Stromal cell of bone marrow (primary cell): ENCODE data around the gene CDH22.

ENCODE experiments used
- DNase-seq: peaks from one replicate; pipeline ENCODE4 v3.0.0-alpha.2; 2012; ENCODE audit warnings: low read depth

CDH22 gene, protein sequence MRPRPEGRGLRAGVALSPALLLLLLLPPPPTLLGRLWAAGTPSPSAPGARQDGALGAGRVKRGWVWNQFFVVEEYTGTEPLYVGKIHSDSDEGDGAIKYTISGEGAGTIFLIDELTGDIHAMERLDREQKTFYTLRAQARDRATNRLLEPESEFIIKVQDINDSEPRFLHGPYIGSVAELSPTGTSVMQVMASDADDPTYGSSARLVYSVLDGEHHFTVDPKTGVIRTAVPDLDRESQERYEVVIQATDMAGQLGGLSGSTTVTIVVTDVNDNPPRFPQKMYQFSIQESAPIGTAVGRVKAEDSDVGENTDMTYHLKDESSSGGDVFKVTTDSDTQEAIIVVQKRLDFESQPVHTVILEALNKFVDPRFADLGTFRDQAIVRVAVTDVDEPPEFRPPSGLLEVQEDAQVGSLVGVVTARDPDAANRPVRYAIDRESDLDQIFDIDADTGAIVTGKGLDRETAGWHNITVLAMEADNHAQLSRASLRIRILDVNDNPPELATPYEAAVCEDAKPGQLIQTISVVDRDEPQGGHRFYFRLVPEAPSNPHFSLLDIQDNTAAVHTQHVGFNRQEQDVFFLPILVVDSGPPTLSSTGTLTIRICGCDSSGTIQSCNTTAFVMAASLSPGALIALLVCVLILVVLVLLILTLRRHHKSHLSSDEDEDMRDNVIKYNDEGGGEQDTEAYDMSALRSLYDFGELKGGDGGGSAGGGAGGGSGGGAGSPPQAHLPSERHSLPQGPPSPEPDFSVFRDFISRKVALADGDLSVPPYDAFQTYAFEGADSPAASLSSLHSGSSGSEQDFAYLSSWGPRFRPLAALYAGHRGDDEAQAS

DNA sequence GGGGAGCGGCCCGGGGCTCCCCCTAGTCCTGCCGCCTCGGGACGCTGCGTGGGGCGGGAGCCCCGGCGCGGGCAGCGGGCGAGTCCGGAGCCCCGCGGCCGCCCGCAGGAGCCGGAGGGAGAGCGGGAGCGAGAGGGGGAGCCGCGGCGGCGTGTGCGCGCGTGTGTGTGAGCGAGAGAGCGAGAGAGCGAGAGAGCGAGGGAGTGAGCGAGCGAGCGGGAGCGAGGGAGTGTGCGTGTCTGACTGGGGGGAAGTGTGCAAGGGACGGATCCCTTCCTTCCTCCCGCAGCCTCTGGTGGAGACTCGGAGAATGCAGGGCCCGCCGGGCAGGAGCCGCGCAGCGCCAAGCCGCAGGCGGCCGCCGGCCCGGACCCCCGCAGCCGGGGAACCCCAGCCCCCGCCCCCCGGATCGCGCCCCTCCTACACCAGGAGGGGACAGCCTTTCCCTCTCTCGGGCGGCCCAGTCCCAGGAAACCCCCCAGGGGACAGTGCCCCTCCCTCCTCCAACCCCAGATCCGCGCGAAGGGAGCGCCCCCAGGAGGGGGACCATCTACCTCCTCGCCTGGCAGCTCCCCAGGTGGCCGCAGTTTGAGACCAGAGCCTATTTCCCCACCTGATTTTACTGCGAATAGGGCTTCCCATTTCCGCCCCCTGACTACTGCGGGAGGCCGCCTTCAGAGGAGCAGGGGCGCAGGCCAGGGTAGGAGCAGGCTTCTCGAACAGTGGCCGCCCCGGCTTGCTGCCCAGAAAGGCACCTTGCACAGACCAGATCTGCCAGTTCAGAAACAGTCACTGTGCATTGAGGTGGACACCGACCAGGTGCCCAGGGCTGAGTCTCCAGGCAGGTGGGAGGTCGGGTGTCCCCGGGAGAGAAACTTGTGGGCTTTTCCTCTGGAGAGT lies at the start of gene CDH22:
TSS of gene CDH22 (minus strand) at position 241 of the 900 bp plus-strand sequence. CDS start 57,204 bp downstream, outside the sequence.
- DNase-seq = no peak

DNA sequence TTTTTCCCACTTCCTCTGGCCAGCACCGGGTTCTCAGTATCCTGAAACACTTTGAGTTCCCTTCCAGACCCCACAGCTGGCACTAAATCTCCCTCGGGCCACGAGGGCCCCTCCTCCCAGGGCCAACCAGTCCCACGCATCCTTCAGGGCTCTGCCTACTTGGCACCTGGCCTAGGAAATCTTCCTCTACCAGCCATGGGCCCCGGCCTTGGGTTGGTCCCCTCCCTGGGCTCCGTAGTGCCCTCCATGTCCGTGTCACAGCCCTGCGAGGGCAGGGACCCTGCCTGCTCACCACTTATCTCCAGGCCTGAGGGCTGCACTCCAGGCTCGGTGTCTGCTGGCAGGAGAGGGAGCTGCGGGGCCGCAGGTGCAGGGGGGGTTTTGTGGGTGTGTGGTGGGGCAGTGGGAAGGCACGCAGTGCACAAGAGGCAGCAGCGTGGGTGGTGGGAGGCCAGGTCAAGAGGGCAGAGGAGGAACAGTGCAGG lies 48.8 kb upstream of the CDH22 start:
- DNase-seq = no peak

DNA sequence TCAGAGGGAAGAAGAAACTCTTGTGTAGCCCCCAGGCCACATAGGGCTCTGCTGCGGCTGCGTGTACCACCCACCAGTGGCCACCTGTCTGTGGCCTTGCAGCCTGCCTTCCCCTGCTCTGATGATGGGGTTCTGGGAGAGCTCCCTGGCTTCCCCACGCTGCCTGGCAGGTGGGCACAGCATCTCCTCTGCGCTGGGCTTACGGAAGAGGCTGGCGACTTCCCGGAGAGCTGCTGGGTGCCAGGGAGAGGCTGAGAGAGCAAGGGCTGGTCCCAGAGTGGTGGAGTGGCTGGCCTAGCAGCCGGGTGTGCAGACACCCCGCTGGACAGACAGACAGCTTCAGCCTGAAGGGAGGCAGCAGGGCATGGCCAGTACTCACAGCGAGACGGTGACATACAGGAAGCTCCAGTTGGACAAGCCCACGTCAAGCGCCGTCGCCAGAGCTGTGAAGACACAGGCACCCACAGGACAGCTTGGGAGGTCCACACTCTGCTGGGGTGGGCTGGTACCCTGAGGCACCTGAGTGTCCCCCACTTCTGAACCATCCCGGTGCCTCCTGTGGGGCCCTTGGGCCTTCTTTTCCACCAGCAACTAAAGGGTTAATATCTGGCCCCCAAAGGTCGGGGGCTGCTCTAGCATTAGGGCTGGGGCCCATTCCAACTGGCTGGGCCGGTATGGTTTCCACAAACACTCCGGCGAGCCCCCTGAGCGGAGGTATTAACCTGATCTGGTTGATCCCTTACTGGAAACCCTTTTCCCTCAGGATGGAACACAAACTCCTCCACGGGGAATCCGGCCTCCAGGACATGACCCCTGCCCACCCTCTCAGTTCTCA lies 48.1 kb upstream of the CDH22 start:
- DNase-seq = no peak

DNA sequence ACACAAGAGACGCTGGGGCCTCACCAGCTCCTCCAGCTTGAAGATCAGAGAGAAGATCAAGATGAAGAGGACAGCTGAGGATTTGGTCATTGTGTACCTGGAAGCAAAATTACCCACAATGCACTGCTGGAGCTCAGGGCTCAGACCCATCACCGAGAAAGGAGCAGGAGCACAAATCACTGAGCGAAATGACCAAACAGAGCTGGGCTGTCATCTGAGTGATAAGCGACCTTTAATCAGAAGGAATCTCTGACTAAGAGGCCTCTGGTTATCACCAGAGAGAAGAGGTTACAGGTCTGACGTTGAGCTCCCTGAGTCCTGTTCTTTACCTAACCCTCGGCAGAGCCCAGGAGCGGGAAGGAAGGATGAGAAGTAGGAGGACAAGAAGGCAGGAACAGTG lies 47.5 kb upstream of the CDH22 start:
- no peak for DNase-seq

DNA sequence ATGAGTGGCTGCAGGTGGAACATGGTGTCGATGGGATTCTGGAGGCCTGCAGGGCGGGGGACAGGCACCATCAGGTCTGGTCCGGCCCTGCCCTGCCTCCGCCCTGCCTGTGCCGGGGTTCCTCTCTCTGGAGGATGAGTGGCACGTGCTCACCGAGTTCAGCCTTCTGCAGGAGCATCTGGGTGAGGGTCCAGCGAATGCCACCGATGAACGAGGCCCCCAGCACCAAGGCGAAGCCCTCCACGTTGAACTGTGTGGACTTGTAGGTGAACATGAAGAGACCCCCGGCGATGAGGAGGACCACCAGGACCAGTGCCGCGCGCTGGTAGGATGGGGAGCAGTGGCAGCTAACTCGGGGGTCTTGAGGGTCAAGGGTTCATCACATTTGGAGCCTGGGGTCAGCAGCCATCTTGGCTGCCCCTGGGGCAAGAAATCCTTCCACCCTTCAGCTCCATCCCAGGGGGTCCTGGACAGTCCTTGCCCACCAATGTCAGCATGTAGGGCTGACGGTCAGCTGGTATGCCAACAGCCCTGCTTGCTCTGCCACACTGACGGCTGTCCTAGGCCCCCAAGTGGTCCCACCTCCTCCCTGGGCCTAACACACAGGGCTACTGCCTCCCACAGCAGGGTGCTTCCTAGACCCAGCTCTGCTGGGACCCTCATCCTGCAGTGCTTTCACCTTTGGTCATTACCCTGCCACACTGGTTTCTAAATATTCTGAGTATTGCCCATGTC lies 46.8 kb upstream of the CDH22 start:
- no peak for DNase-seq

DNA sequence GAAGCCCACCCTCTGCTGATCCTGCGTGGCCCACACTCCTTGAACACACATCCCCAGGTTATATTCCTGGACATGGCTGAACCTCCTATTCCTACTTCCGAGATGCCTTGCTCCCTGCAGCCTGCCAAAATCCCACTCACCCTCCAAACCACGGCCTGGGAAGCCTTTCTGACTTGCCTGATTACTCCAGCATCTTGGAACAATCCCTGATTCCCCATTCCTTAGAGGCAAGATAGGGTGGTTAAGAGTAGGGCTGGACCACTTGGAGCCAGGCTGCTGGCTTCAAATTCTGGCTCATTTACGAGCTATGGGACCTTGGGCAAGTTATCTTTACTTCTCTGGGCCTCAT lies 45.9 kb upstream of the CDH22 start:
- no peak for DNase-seq

DNA sequence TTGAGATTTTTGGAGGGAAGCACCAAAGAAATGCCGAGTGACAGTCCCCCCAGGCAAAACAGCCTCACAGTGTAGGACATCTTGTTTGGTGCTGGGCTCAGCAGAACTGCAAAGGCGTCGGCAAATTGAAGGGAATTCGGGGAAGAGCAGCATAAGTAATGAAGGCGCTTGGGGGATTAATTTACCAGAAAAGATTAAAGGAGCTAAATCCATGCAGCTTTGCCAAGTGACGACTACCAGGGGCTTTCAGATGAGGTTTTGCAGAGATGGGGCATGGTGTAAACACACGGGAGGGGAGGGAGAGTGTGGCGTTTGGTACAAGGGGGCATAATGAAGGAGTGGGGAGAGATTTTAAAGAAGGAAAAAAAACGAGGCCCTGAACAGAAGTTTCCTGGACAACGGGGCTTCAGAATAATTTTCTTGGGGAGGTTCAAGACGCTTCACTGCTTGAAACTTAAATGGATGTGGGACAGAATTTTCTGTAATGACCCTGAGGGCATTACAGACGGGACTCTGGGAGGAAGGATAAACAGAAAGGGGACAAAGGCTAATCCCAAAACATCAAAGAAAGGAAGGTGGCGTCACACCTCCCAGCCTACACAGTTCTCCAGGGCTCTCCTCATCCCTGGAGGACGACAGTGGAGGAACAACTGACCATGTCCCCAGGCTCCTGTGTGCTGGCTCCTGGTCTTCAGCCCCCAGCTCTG lies 45.4 kb upstream of the CDH22 start:
- no peak for DNase-seq

DNA sequence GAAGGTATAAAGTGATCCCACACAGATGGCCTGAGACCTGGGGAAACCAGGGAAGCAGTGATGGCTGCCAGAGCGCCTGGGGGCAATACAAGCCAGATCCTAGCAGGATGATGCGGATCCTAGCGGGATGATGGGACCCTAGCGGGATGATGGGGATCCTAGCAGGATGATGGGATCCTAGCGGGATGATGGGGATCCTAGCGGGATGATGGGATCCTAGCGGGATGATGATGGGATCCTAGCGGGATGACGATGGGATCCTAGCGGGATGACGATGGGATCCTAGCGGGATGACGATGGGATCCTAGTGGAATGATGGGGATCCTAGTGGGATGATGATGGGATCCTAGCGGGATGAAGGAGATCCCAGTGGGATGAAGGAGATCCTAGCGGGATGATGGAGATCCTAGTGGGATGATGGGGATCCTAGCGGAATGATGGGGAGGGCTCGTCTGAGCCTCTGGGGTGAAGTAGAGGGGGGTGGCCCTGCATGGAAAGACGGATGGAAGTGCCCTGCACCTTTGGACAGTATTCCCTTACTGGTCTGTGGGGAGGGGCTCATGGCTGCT lies 44.2 kb upstream of the CDH22 start:
- no peak for DNase-seq

DNA sequence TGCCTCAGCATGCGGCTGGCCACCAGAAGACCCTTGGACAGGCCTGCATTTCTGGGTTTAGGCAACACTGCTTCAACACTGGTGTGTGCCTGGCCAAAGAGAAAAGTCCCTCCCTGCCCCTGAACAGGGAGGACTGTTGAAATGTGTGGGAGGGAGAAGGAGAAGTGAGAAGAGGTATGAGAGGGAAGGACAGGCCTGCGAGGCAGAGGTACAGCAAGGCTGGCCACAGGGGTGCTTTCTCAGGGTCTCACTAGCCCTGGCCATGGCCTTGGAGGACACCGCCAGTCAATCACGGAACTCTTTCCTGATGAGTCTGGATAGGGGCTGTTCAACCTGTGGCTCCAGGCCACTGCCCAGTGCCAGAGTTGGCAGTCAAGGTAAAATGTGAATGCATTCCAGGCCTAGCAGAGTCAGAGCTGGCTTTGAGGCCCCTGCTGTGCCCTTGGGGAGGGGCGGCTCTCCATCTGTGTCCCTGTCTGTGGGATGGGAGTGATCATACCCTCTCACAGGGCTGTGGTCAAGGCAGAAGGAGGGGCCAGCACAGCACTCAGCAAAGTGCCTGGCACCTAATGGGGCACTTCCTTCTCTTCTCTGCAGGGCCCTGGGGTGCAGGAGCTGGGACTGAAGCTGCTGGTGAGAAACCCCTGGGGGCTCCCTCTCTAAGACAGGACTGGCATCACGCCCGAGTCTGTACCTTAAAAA lies 43.2 kb upstream of the CDH22 start:
- no peak for DNase-seq

DNA sequence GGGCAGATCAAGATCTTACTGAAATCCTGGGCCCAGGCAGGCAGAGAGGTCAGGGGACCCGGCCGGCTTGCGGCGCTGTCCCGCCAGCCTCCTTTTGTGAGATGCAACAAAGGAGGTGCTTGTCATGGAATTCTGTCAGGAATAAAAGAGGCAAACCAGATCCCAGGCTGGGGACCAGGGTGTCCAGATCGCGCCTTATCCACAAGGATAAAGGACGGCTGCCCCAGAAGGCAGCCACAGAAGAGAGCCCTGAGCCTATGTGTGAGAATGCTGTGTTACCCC lies 42.6 kb upstream of the CDH22 start:
- DNase-seq = no peak

DNA sequence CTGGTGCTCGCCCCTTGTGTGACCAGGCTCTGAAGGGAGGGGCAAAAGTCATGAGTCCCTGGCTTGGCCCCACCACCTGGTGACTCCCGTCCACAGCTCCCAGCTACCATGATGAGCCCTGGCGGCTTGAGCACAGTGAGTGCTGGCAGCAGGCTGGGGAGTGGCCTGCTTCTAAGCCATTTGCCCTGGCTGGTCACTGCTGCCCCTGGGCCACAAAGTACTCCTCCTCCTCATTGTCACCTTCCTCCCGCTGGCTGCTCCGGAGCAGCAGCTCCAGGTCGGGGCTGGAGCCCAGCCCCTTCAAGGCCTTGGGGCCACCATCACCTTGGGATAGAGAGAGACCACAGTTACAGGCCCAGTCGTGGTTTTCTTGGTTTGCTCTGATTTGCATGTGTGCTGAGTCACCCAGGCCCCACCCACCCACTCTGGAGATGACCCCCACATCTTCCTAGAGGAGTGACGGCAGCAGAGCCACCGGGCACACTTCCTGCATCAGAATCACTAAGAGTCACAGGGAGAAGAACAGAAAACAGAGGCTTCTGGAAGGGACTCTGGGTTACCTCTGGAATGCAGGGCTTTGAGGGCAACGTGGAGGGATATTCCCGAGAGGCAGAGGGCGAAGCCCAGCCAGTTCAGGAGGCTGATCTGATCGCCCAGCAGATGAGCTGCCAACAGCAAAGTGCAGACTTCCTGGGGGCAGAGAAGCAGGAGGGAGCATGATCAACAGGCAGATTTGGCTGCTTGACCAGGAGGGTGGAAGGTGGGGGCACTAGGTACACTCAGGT lies 42.1 kb upstream of the CDH22 start:
- peak; percentile 76 for DNase-seq

DNA sequence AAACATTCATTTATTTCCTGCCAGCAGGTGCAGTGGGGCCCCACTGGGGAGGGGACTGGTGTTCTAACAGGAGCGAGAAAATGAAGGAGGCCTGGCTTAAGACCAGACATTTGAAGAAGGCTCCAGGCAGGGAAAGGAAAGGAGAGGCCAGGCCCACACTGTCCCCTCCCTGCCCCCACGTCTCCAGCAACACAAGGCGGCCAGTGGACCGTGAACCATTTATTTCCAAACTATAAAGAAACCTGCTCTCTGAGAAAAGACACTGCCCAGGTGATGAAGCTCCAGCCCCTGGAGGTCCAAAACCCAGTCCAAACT lies 41.4 kb upstream of the CDH22 start:
- DNase-seq = no peak

DNA sequence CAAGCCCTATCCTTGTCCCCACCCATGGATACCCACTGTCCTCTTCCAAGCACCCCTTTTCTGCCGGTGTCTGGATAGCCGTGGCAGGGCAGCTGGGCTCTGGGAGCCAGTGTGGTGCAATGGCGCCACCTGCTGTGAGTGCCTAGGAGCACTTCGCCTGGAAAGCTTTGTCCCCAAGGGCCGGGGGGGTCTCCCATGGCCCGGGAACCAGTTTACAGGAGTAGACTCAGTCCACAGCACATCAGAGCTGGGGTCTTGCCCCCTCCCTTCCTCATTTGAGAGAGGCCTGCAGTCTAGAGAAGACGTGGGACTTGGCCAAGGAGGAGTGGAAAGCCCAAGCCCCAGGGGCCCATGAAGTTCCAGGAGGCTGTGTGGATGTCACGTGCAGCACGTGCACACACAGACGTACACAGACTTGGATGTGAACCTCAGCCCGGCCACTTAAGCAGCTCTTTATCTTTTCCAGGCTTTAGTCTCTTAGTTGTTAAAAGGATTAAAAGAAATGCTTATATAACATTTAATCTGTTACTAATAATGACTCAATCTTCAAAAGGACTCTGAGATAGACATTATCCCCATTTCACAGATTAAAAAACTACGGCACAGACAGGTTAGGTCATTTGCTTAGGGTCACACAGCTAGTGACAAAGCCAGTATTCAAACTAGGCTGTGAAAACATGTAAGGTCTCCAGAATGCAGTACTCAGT lies 40.9 kb upstream of the CDH22 start:
- DNase-seq = no peak

DNA sequence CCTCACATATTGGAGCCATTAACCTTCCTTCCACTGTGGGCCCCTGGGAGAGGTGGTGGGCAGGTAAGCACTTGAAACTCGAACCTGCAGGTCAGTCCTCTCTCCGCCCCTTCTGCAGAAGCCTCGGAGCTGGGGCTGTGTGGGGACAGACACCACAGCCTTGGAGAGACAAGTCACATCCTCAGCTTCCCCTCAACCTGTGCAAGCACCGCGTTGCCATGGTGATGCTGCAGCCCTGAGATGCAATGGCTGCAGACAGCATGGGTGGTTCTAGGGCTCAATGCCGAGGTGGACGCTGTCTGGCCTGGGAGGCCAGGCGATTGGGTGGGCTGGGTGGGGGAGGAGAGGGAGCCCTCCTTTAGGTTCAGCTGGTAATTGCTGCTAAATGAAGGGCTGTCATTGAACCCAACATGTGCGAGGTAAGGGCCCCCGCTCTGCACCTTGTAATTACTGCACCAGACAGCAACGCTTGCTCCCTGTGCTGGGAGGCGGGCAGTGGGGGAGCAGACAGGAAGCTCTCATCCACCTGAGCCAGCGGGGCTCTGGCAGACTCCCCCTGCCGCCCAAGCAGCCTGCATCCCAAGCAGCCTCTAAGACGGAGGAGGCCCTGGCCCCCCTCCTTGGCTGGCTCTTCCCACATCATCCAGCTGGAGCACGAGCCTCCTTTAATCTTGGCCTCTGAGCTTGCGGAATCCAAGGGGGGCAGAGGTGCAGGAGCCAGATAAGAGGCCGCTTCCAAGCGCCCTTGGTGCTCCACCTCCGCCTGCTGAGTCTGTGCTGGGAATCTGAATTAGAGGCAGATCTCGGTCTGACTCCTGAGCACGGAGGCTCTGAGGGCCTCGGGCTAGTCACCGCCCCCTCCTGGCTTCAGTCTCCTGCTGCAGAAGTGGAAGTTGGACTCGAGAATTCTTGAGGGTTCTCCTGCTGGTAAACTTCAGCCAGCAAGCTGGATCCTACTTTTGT lies 39.8 kb upstream of the CDH22 start:
- DNase-seq = no peak

DNA sequence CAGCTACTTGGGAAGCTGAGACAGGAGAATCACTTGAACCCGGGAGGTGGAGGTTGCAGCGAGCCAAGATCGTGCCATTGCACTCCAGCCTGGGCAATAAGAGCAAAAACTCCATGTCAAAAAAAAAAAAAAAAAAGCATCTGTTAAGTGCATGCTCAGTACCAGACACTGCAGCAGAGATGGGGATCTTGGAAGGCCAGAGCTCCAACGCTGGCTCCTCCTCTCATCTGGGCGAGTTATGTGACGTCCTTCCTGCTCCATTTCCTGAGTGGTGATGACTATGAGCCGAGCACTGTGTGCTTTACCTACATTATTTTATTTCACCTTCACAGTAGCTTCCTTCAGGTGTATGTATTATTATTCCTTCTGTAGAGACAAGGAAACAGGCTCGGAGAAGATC lies 38.5 kb upstream of the CDH22 start:
- DNase-seq = no peak

DNA sequence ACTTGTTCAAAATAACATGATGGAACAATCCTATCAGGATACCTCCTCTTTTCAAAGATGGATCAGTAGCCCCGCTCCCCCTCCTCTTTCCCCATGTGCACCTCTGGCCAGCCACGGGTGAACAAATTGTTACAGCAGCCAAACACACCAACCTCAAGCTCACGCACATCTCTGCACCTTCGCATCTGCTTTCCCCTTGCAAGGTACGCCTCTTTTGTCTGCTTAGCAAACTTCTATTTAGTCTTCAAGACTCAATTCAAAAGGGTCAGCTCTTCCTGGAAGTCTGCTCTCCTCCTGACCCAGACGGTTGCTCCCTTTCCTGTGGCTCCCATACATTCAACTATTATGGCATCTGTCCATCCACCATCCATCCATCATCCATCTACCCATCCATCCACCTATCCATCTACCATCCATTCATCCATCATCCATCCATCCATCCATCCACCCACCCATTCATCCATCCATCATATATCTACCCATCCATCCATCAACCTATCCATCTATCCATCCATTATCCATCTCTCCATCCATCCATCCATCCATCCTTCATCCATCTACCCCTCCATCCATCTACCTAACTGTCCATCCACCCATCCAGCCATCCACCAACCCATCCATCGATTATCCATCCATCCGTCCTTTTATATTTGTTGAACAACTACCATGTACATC lies 36.3 kb upstream of the CDH22 start:
- DNase-seq = no peak
